CD4-positive, alpha-beta memory T cell (primary cell): ENCODE data around the gene RPL19. TPM values are rescaled to one million over a fixed set of nuclear protein-coding genes. Genes with fewer than 3 reads are reported as not detected.

ENCODE experiments used
- polyA plus RNA-seq, 2 donors: library from polyadenylated mRNA; unstranded; fragments of 300-500 nt; fragmentation: Illumina TruSeq; gene quantifications; one replicate each; pipeline ENCODE4 v1.2.3, GENCODE V29; 2021
- total RNA-seq, 2 experiments: library from RNA; stranded (reverse); gene quantifications; one replicate each; pipeline ENCODE4 v1.2.3, GENCODE V29; 2021

RPL19 gene
- total and polyA plus RNA-seq, 4 experiments from 2014 or later: 2,224 to 3,299 (median 3,252) TPM

Other genes with a start within 250 kb of the RPL19 start
- not detected for gene FBXO47, start 232.9 kb upstream of the RPL19 start, total RNA-seq
- not detected for gene FBXO47, start 232.9 kb upstream of the RPL19 start, polyA plus RNA-seq
- 10 to 100 TPM; 15.8 to 16.4 TPM for gene PLXDC1, start 48.6 kb upstream of the RPL19 start, total RNA-seq
- gene PLXDC1, start 48.6 kb upstream of the RPL19 start, polyA plus RNA-seq: 1 to 10 TPM; 2.5 to 4.5 TPM
- not detected for gene ARL5C, start 34.1 kb upstream of the RPL19 start, total RNA-seq
- gene ARL5C, start 34.1 kb upstream of the RPL19 start, polyA plus RNA-seq: not detected
- 10 to 100 TPM; 22.2 to 25.7 TPM for gene CACNB1, start 2.6 kb upstream of the RPL19 start, total RNA-seq
- gene CACNB1, start 2.6 kb upstream of the RPL19 start, polyA plus RNA-seq: 1 to 10 TPM in 1 of 2 donors, under 1 TPM in 1; 0.20 to 2.0 TPM
- not detected for gene STAC2, start 25.7 kb downstream of the RPL19 start, total RNA-seq
- not detected for gene STAC2, start 25.7 kb downstream of the RPL19 start, polyA plus RNA-seq
- 10 to 100 TPM; 35.3 to 38.5 TPM for gene FBXL20, start 201.3 kb downstream of the RPL19 start, total RNA-seq
- gene FBXL20, start 201.3 kb downstream of the RPL19 start, polyA plus RNA-seq: 1 to 10 TPM; 1.5 to 4.1 TPM